GM18951 (cell line): ENCODE results near the gene MUCL1.
"Not testable (repeated sequence)": the region's sequence is repeated elsewhere in the genome, so short reads cannot be mapped to it uniquely, and the experiment has no call there.

Source experiments
- POLR2A ChIP-seq: IDR thresholded peaks from 4 replicates; pipeline ENCODE4 v1.6.1; 2011; ENCODE audit warnings: mild to moderate bottlenecking; ENCODE audit not compliant: insufficient read length, insufficient read depth; ENCODE audit errors: extremely low read depth
- in situ Hi-C: fragments of 300-500 bp; cut with MboI; formaldehyde crosslinking; loops from one replicate; pipeline ENCODE4 v1.12.0; 2022; ENCODE audit warnings: low sequenced_read_pairs, mixed read lengths, inconsistent platforms; ENCODE audit not compliant: unreplicated experiment

The MUCL1 gene

GRCh38 chr12:54868690-54869089 is 14.4 kb downstream of the MUCL1 start:
- in situ Hi-C loops = loop anchor here (25.0 kb wide), 1 partner anchor 194 kb away; no protein-coding TSS in a partner anchor
- no peak for TF ChIP-seq POLR2A

GRCh38 chr12:54870048-54870447 is 15.7 kb downstream of the MUCL1 start:
- no peak for TF ChIP-seq POLR2A
- in situ Hi-C loops = loop anchor here (25.0 kb wide), 1 partner anchor 192 kb away; no protein-coding TSS in a partner anchor

- TF ChIP-seq POLR2A = no peak
- in situ Hi-C loops = loop anchor here (25.0 kb wide), 1 partner anchor 192 kb away; no protein-coding TSS in a partner anchor
These were observed 16.3 kb downstream of the MUCL1 start for GRCh38 chr12:54870617-54871016.

GRCh38 chr12:54879150-54879549 is 24.8 kb downstream of the MUCL1 start:
- TF ChIP-seq POLR2A = no peak

GRCh38 chr12:54879579-54879978 is 25.3 kb downstream of the MUCL1 start:
- no peak for TF ChIP-seq POLR2A
- in situ Hi-C loops = no loop called here

More at GRCh38 chr12:54879150-54879549, 24.8 kb downstream of the MUCL1 start:
- in situ Hi-C loops = no loop called here

- in situ Hi-C loops = no loop called here
- no peak for TF ChIP-seq POLR2A
These were observed 27.8 kb downstream of the MUCL1 start for GRCh38 chr12:54882079-54882478.

GRCh38 chr12:54882597-54882996 is 28.3 kb downstream of the MUCL1 start:
- in situ Hi-C loops = not testable (repeated sequence)

- in situ Hi-C loops = not testable (repeated sequence)
These were observed 34.1 kb downstream of the MUCL1 start for GRCh38 chr12:54888428-54888827.

GRCh38 chr12:54890339-54890738 is 36.0 kb downstream of the MUCL1 start:
- in situ Hi-C loops = no loop called here
- TF ChIP-seq POLR2A = no peak

GRCh38 chr12:54891717-54892478 is 37.6 kb downstream of the MUCL1 start:
- no peak for TF ChIP-seq POLR2A
- in situ Hi-C loops = no loop called here
